Keratinocyte (primary cell): ENCODE measurements around the gene CDYL2. TPM values are rescaled to one million over a fixed set of nuclear protein-coding genes. Genes with fewer than 3 reads are reported as not detected.

Experiments used
- DNase-seq: peaks from one replicate; pipeline ENCODE4 v3.0.0-alpha.2; 2011; ENCODE audit warnings: low read depth, missing footprints, low spot score
- FAIRE-seq: peaks from 2 replicates; lab custom pipeline; 2011; peaks lifted over from hg19 to GRCh38; lab: Jason Lieb, UNC
- H2AFZ ChIP-seq: 2 replicates; pipeline ENCODE4 v1.6.0; 2012; ENCODE audit warnings: low read length, control low read depth, inconsistent platforms; ENCODE audit not compliant: control insufficient read depth
- H3K27ac ChIP-seq: 2 replicates; pipeline ENCODE4 v1.5.1; 2011; ENCODE audit warnings: low read length; ENCODE audit not compliant: control insufficient read depth, insufficient read depth
- H3K27me3 ChIP-seq: 3 replicates; pipeline ENCODE4 v1.6.0; 2011; ENCODE audit warnings: low read length; ENCODE audit not compliant: control insufficient read depth, insufficient read depth; ENCODE audit errors: extremely low read depth
- H3K36me3 ChIP-seq, 2 experiments: 2 replicates in 1 of 2; 3 replicates in 1 of 2; pipeline ENCODE4 v1.5.1; 2011; ENCODE audit warnings: low read length in 2 of 2, mild to moderate bottlenecking in 1 of 2; ENCODE audit not compliant: control insufficient read depth in 2 of 2, insufficient read depth in 2 of 2; ENCODE audit errors: extremely low read depth in 1 of 2
- H3K4me1 ChIP-seq: 3 replicates; pipeline ENCODE4 v1.5.1; 2011; ENCODE audit warnings: low read length; ENCODE audit not compliant: control insufficient read depth, insufficient read depth; ENCODE audit errors: extremely low read depth
- H3K4me2 ChIP-seq: 3 replicates; pipeline ENCODE4 v1.6.0; 2011; ENCODE audit warnings: low read depth, low read length; ENCODE audit not compliant: control insufficient read depth, insufficient read depth; ENCODE audit errors: extremely low read depth
- H3K4me3 ChIP-seq, 3 experiments: fragments of 200-600 bp in 1 of 3; sonication (generic) in 1 of 3; 2 replicates in 2 of 3; 3 replicates in 1 of 3; pipeline ENCODE4 v1.5.1; 2011 to 2016; ENCODE audit warnings: low read length in 3 of 3, mild to moderate bottlenecking in 3 of 3, control low read depth in 2 of 3, inconsistent platforms in 1 of 3, low read depth in 1 of 3, mixed read lengths in 1 of 3, mixed run types in 1 of 3, moderate library complexity in 1 of 3; ENCODE audit not compliant: control insufficient read depth in 2 of 3, insufficient read depth in 2 of 3; ENCODE audit errors: extremely low read depth in 1 of 3
- H3K79me2 ChIP-seq: 2 replicates; pipeline ENCODE4 v1.6.0; 2012; ENCODE audit warnings: low read length; ENCODE audit not compliant: control insufficient read depth, insufficient read depth
- H3K9ac ChIP-seq: 3 replicates; pipeline ENCODE4 v1.6.0; 2011; ENCODE audit warnings: low read length; ENCODE audit not compliant: control insufficient read depth, insufficient read depth; ENCODE audit errors: extremely low read depth
- H3K9me1 ChIP-seq: 3 replicates; pipeline ENCODE4 v1.6.0; 2011; ENCODE audit warnings: low read length; ENCODE audit not compliant: control insufficient read depth, insufficient read depth; ENCODE audit errors: extremely low read depth
- H3K9me3 ChIP-seq: 2 replicates; pipeline ENCODE4 v1.5.1; 2012; ENCODE audit warnings: low read depth, low read length; ENCODE audit not compliant: control insufficient read depth
- H4K20me1 ChIP-seq: 3 replicates; pipeline ENCODE4 v1.6.0; 2011; ENCODE audit warnings: low read length; ENCODE audit not compliant: control insufficient read depth, insufficient read depth; ENCODE audit errors: extremely low read depth
- EZH2 ChIP-seq: IDR thresholded peaks from one replicate; pipeline ENCODE4 v1.6.1; 2012; ENCODE audit warnings: inconsistent platforms, mild to moderate bottlenecking, low read length, moderate library complexity
- dilution Hi-C: fragments of 300-500 bp; cut with MboI; formaldehyde crosslinking; loops from one replicate; pipeline ENCODE4 v1.7.0; 2020; ENCODE audit warnings: low sequenced_read_pairs; ENCODE audit not compliant: extremely low pct_ligation_motif_present
- polyA plus RNA-seq, 5 experiments: library from polyadenylated mRNA; depleted of rRNA in 3 of 5; stranded (reverse) in 3 of 5; stranded (forward) in 1 of 5; unstranded in 1 of 5; fragments of >200 nt; gene quantifications; 1 replicate in 1 of 5; 2 replicates in 3 of 5; 3 replicates in 1 of 5; pipeline versions ENCODE4 v1.2.1 to v1.2.3, GENCODE V29; 2011 to 2012; ENCODE audit warnings: missing spikeins in 2 of 5, low read depth in 1 of 5, low replicate concordance in 1 of 5
- TF ChIP-seq, protein P1 (sequence below), 3 experiments: IDR thresholded peaks in 1 of 3; conservative IDR thresholded peaks in 1 of 3; optimal IDR thresholded peaks in 1 of 3; 2 replicates in 2 of 3; 3 replicates in 1 of 3; pipeline versions ENCODE3 to v1.5.1; 2011; ENCODE audit warnings: low read length in 3 of 3, mild to moderate bottlenecking in 3 of 3, moderate library complexity in 2 of 3, control low read depth in 1 of 3, inconsistent platforms in 1 of 3; ENCODE audit not compliant: insufficient read depth in 2 of 3; ENCODE audit errors: extremely low read depth in 1 of 3

CDYL2 gene
- polyA plus RNA-seq, 1 donor (not counting 4 experiments of a cell fraction or from before 2014, with no cell fraction given): 2.0 TPM

DNA sequence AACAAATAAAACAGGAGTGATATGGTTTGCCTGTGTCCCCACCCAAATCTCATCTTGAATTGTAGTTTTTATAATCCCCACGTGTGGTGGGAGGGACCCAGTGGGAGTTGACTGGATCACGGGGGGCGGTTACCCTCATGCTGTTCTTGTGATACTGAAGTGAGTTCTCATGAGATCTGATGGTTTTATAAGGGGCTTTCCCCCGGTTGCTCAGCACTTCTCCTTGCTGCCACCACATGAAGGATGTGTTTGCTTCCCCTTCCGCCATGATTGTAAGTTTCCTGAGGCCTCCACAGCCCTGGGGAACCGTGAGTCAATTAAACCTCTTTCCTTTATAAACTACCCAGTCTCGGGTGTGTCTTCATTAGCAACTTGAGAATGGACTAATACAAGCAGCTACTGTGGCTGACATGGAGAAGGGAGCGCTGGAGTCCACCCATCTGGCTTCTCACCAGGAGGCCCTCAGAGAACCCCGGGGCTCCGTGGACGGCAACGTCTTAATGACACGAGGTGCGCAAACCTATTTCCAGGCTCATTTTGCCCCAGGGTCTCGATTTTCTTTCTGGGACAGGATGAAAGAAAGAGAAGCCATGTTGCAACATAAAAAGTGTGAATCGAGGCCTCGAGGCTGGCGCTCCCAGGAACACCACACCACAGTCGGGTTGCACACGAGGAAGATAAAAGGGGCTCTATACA is 134.1 kb downstream of the CDYL2 start:
- Histone ChIP-seq H3K79me2 (no peaks in the 10 kb centered on the region), H3K9me1 (no peaks in the 10 kb centered on the region), H3K9me3 (no peaks in the 10 kb centered on the region), H2AFZ (no peak overlapping the region), H3K9ac (no peak overlapping the region), H3K36me3 (no peaks in the 10 kb centered on the region), H4K20me1 (no peaks in the 10 kb centered on the region), H3K4me2 (no peak overlapping the region), H3K4me1 (no peaks in the 10 kb centered on the region), H3K27me3 (no peaks in the 10 kb centered on the region), H3K4me3 (no peak overlapping the region), H3K27ac (no peak overlapping the region)
- dilution Hi-C loops: no loop called here
- DNase-seq (no peak), FAIRE-seq (no peak)
- TF ChIP-seq EZH2: no peak
- TF ChIP-seq, protein P1, sequence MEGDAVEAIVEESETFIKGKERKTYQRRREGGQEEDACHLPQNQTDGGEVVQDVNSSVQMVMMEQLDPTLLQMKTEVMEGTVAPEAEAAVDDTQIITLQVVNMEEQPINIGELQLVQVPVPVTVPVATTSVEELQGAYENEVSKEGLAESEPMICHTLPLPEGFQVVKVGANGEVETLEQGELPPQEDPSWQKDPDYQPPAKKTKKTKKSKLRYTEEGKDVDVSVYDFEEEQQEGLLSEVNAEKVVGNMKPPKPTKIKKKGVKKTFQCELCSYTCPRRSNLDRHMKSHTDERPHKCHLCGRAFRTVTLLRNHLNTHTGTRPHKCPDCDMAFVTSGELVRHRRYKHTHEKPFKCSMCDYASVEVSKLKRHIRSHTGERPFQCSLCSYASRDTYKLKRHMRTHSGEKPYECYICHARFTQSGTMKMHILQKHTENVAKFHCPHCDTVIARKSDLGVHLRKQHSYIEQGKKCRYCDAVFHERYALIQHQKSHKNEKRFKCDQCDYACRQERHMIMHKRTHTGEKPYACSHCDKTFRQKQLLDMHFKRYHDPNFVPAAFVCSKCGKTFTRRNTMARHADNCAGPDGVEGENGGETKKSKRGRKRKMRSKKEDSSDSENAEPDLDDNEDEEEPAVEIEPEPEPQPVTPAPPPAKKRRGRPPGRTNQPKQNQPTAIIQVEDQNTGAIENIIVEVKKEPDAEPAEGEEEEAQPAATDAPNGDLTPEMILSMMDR (optimal IDR thresholded peaks at IDR 0.05 in 1 of 3, IDR thresholded peaks at IDR 0.05 in 1 of 3, conservative IDR thresholded peaks at IDR 0.05 in 1 of 3; ENCODE audit: extremely low read depth in 1 of 3, insufficient read depth in 2 of 3, low read length in 3 of 3): no peak

GRCh38 chr16:80669673-80670072 is 134.7 kb downstream of the CDYL2 start:
- Histone ChIP-seq H3K4me2 (no peak overlapping the region), H3K4me3 (no peak overlapping the region), H3K27ac (no peak overlapping the region), H3K79me2 (no peaks in the 10 kb centered on the region), H4K20me1 (no peaks in the 10 kb centered on the region), H3K27me3 (no peaks in the 10 kb centered on the region), H3K4me1 (peaks cover 6% of the 10 kb centered on the region), H3K36me3 (no peaks in the 10 kb centered on the region), H3K9me3 (no peaks in the 10 kb centered on the region), H2AFZ (no peak overlapping the region), H3K9me1 (no peaks in the 10 kb centered on the region), H3K9ac (no peak overlapping the region)
- dilution Hi-C loops: no loop called here
- no peak for DNase-seq
- FAIRE-seq: no peak
- TF ChIP-seq EZH2: no peak
- TF ChIP-seq, protein P1 (optimal IDR thresholded peaks at IDR 0.05 in 1 of 3, IDR thresholded peaks at IDR 0.05 in 1 of 3, conservative IDR thresholded peaks at IDR 0.05 in 1 of 3; ENCODE audit: extremely low read depth in 1 of 3, insufficient read depth in 2 of 3, low read length in 3 of 3): no peak
